Osteocyte (in vitro differentiated cells): ENCODE measurements around the gene SLC6A12. TPM values are rescaled to one million over a fixed set of nuclear protein-coding genes. Genes with fewer than 3 reads are reported as not detected.

Source experiments
- DNase-seq: peaks from one replicate; pipeline ENCODE4 v3.0.0; 2021; ENCODE audit warnings: mixed read lengths; ENCODE audit not compliant: unreplicated experiment; ENCODE audit errors: extremely low spot score
- H3K27ac Mint-ChIP-seq: one replicate; pipeline ENCODE4 v1.8.0; 2021; ENCODE audit warnings: mild to moderate bottlenecking, mixed read lengths; ENCODE audit not compliant: unreplicated experiment
- H3K27me3 Mint-ChIP-seq: one replicate; pipeline ENCODE4 v1.8.0; 2021; ENCODE audit warnings: mixed read lengths; ENCODE audit not compliant: unreplicated experiment
- H3K36me3 Mint-ChIP-seq: one replicate; pipeline ENCODE4 v1.8.0; 2021; ENCODE audit warnings: mixed read lengths; ENCODE audit not compliant: unreplicated experiment
- H3K4me1 Mint-ChIP-seq: one replicate; pipeline ENCODE4 v1.8.0; 2021; ENCODE audit warnings: mixed read lengths; ENCODE audit not compliant: unreplicated experiment
- H3K4me3 Mint-ChIP-seq: one replicate; pipeline ENCODE4 v1.8.0; 2021; ENCODE audit warnings: mild to moderate bottlenecking, moderate library complexity, mixed read lengths; ENCODE audit not compliant: unreplicated experiment
- H3K9me3 Mint-ChIP-seq: one replicate; pipeline ENCODE4 v1.8.0; 2021; ENCODE audit warnings: mixed read lengths; ENCODE audit not compliant: unreplicated experiment
- CTCF ChIP-seq: fragments of 200-600 bp; sonication (generic); IDR thresholded peaks from 2 replicates; pipeline ENCODE4 v1.5.0; 2021; ENCODE audit warnings: antibody characterized with exemption, mild to moderate bottlenecking, moderate library complexity
- total RNA-seq: library from RNA; stranded (reverse); gene quantifications from 2 replicates; pipeline ENCODE4 v1.2.1, GENCODE V29; 2021

Gene SLC6A12
- total RNA-seq, 1 donor from 2014 or later, result not detected

GRCh38 chr12:178829-179109 lies 35.2 kb downstream of the SLC6A12 start:
- H3K4me3 Mint-ChIP-seq, result no peak overlapping the region
- H3K9me3 Mint-ChIP-seq, result no peaks in the 10 kb centered on the region
- no peak overlapping the region for H3K27ac Mint-ChIP-seq
- peaks cover 32% of the 10 kb centered on the region for H3K4me1 Mint-ChIP-seq
- no peaks in the 10 kb centered on the region for H3K27me3 Mint-ChIP-seq
- no peak for DNase-seq
- no peak for TF ChIP-seq CTCF
- no peaks in the 10 kb centered on the region for H3K36me3 Mint-ChIP-seq

GRCh38 chr12:177980-178828 lies 35.8 kb downstream of the SLC6A12 start:
- no peak overlapping the region for H3K27ac Mint-ChIP-seq
- H3K36me3 Mint-ChIP-seq, result no peaks in the 10 kb centered on the region
- peaks cover 32% of the 10 kb centered on the region for H3K4me1 Mint-ChIP-seq
- no peak for DNase-seq
- no peak overlapping the region for H3K4me3 Mint-ChIP-seq
- H3K27me3 Mint-ChIP-seq, result no peaks in the 10 kb centered on the region
- no peak for TF ChIP-seq CTCF
- H3K9me3 Mint-ChIP-seq, result no peaks in the 10 kb centered on the region

- H3K27me3 Mint-ChIP-seq, result no peaks in the 10 kb centered on the region
- no peak for TF ChIP-seq CTCF
- H3K9me3 Mint-ChIP-seq, result no peaks in the 10 kb centered on the region
- peaks cover 34% of the 10 kb centered on the region for H3K4me1 Mint-ChIP-seq
- no peak overlapping the region for H3K4me3 Mint-ChIP-seq
- no peak overlapping the region for H3K27ac Mint-ChIP-seq
- no peaks in the 10 kb centered on the region for H3K36me3 Mint-ChIP-seq
- DNase-seq, result no peak
Observed at GRCh38 chr12:177336-177979, 36.5 kb downstream of the SLC6A12 start.

- DNase-seq, result no peak
- Mint-ChIP-seq H3K36me3 (no peaks in the 10 kb centered on the region), H3K4me3 (no peak overlapping the region), H3K27ac (no peak overlapping the region), H3K27me3 (no peaks in the 10 kb centered on the region), H3K4me1 (peaks cover 38% of the 10 kb centered on the region), H3K9me3 (no peaks in the 10 kb centered on the region)
- TF ChIP-seq CTCF, result no peak
Observed at GRCh38 chr12:176321-177181, 37.4 kb downstream of the SLC6A12 start.

- no peak for DNase-seq
- peaks cover 46% of the 10 kb centered on the region for H3K4me1 Mint-ChIP-seq
- H3K9me3 Mint-ChIP-seq, result no peaks in the 10 kb centered on the region
- no peak for TF ChIP-seq CTCF
- no peak overlapping the region for H3K27ac Mint-ChIP-seq
- H3K36me3 Mint-ChIP-seq, result no peaks in the 10 kb centered on the region
- no peak overlapping the region for H3K4me3 Mint-ChIP-seq
- H3K27me3 Mint-ChIP-seq, result no peaks in the 10 kb centered on the region
Observed at GRCh38 chr12:175759-176158, 38.2 kb downstream of the SLC6A12 start.
